Sigmoid colon (tissue), 7 donors: ENCODE results near the gene CAPN13. TPM values are rescaled to one million over a fixed set of nuclear protein-coding genes. Genes with fewer than 3 reads are reported as not detected.

Experiments
- DNase-seq: peaks from one replicate; pipeline ENCODE4 v3.0.0-alpha.2; 2019
- H3K27ac ChIP-seq, 4 donors: fragments of 200-600 bp; sonication (generic); one replicate each; pipeline ENCODE4 v1.5.1; 2016 to 2019; ENCODE audit warnings: mild to moderate bottlenecking in 1 of 4
- H3K27me3 ChIP-seq, 3 donors: fragments of 200-600 bp; sonication (generic); one replicate each; pipeline ENCODE4 v1.5.1; 2019; ENCODE audit warnings: mild to moderate bottlenecking in 1 of 3
- H3K36me3 ChIP-seq, 4 donors: fragments of 200-600 bp; sonication (generic); one replicate each; pipeline ENCODE4 v1.5.1; 2016 to 2019
- H3K4me1 ChIP-seq, 4 donors: fragments of 200-600 bp; sonication (generic); one replicate each; pipeline ENCODE4 v1.5.1; 2017 to 2019
- H3K4me3 ChIP-seq, 4 donors: fragments of 200-600 bp; sonication (generic); one replicate each; pipeline ENCODE4 v1.5.1; 2017 to 2019; ENCODE audit warnings: mild to moderate bottlenecking in 2 of 4, moderate library complexity in 1 of 4
- H3K9me3 ChIP-seq, 4 donors: fragments of 200-600 bp in 3 of 4; sonication (generic) in 3 of 4; one replicate each; pipeline versions ENCODE4 v1.5.1 to v1.6.1; 2013 to 2019
- EP300 ChIP-seq, 4 donors: sonication (generic); formaldehyde crosslinking; IDR thresholded peaks; one replicate each; pipeline ENCODE4 v1.6.1; 2017; ENCODE audit warnings: antibody characterized with exemption in 4 of 4
- POLR2A ChIP-seq, 2 donors: fragments of 450-650 bp; IDR thresholded peaks; one replicate each; pipeline ENCODE4 v1.6.1; 2016; ENCODE audit warnings: antibody characterized with exemption in 2 of 2, mild to moderate bottlenecking in 2 of 2, moderate library complexity in 2 of 2
- POLR2AphosphoS5 ChIP-seq, 4 donors: sonication (generic); formaldehyde crosslinking; IDR thresholded peaks; one replicate each; pipeline ENCODE4 v1.6.1; 2017; ENCODE audit warnings: antibody characterized with exemption in 4 of 4
- WGBS, 2 donors: extraction: QIAGEN DNeasy Blood & Tissue Kit; methylation state at CpG; one replicate each; pipeline ENCODE4 v1.1.7; 2013; 5-methylcytosine and 5-hydroxymethylcytosine counted together
- intact Hi-C: fragments of 100-400 bp; cut with DNase I; formaldehyde crosslinking; loops from one replicate; pipeline ENCODE4 v1.15.1; 2023
- polyA plus RNA-seq, 3 donors: library from polyadenylated mRNA; stranded (reverse); fragments of 200-250 nt; gene quantifications; one replicate each; pipeline ENCODE4 v1.2.3, GENCODE V29; 2013
- total RNA-seq, 4 donors: library from RNA; depleted of rRNA; stranded (reverse); fragments of >200 nt; gene quantifications; one replicate each; pipeline ENCODE4 v1.1.0, GENCODE V29; 2016
- TF ChIP-seq, protein P1 (sequence below), 4 experiments: fragments of 450-650 bp in 3 of 4; fragments of 200-600 bp in 1 of 4; IDR thresholded peaks; one replicate each; pipeline ENCODE4 v1.5.1; 2016 to 2019; ENCODE audit warnings: antibody characterized with exemption in 4 of 4, mild to moderate bottlenecking in 3 of 4, moderate library complexity in 2 of 4
- donor health status: healthy with polysubstance abuse.
- donor health status: Bipolar disorder and iron deficiency.
- donor health status: healthy.

CAPN13 gene
- total and polyA plus RNA-seq, 7 donors, result 11.4 to 17.3 (median 12.2) TPM; not detected in 4

DNA sequence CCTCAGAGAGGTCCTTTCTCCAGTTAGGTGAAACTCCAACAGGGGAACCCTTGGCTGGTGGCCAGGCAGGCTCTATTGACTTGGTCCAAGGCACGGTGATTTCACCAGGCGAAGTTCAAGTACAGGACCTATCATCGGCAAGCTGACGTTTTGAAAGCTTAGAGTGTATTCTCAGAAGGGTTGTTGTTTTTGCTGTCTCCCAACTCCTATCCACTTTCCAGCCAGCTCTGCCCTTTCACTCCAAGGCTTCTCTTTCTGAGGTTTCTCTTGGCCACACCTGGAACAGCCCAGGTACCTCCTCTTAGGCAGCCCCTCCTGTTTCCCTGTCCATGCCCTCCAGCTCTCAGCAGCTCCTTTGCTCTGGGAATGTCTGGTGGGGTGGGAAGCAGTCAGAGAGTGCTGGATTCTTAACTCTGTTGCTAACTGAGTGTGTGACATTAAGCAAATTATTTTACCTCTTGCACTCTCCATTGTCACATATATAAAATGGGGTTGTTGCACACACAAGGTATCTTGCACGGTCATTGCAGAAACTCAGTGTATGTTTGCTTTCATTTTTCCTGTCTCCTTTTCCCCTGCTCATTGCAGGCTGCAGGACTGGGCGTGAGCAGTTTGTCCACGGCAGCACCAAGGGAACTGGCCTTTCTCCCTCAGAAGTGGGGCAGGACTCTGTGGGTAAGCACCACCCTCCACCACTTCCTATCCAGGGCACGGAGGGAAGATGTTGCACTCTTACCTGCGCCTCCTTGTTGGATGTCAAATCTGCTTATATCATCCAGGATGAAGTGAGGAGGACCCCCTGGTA is 30.2 kb downstream of the CAPN13 start:
- Histone ChIP-seq H3K4me3 (no peak overlapping the region), H3K4me1 (no peaks in the 10 kb centered on the region), H3K36me3 (no peaks in the 10 kb centered on the region), H3K9me3 (no peaks in the 10 kb centered on the region), H3K27ac (no peak overlapping the region), H3K27me3 (no peaks in the 10 kb centered on the region)
- intact Hi-C loops, result no loop called here
- TF ChIP-seq EP300 (IDR thresholded peaks at IDR 0.05) (no peak), POLR2A (IDR thresholded peaks at IDR 0.05) (no peak), POLR2AphosphoS5 (IDR thresholded peaks at IDR 0.05) (no peak)
- TF ChIP-seq, protein P1, sequence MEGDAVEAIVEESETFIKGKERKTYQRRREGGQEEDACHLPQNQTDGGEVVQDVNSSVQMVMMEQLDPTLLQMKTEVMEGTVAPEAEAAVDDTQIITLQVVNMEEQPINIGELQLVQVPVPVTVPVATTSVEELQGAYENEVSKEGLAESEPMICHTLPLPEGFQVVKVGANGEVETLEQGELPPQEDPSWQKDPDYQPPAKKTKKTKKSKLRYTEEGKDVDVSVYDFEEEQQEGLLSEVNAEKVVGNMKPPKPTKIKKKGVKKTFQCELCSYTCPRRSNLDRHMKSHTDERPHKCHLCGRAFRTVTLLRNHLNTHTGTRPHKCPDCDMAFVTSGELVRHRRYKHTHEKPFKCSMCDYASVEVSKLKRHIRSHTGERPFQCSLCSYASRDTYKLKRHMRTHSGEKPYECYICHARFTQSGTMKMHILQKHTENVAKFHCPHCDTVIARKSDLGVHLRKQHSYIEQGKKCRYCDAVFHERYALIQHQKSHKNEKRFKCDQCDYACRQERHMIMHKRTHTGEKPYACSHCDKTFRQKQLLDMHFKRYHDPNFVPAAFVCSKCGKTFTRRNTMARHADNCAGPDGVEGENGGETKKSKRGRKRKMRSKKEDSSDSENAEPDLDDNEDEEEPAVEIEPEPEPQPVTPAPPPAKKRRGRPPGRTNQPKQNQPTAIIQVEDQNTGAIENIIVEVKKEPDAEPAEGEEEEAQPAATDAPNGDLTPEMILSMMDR (IDR thresholded peaks at IDR 0.05), result no peak
- 15 to 56% methylated on average over 9 of the region's 9 CpGs for WGBS, 2 donors
- no peak for DNase-seq

DNA sequence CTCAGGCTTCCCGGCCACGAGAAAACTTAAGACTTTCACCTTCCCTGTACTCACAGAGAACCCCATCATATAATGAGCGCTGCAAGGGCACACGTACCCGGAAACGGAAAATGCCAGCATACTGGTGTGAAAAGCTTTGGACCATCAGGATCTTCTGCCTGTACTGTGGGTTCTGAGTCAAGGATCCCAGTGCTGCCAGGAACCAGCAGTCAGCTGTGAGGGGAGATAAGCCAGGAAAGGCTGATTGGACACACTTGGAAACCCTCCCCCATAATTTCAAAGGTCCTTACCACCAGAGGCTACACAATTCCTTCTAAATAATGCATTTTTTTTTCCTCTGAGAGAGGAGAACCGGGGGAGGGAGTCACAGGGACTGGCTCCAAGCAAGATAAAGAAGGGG is 31.4 kb downstream of the CAPN13 start:
- TF ChIP-seq POLR2AphosphoS5 (IDR thresholded peaks at IDR 0.05) (no peak), POLR2A (IDR thresholded peaks at IDR 0.05) (no peak), EP300 (IDR thresholded peaks at IDR 0.05) (no peak)
- TF ChIP-seq, protein P1 (IDR thresholded peaks at IDR 0.05), result no peak

DNA sequence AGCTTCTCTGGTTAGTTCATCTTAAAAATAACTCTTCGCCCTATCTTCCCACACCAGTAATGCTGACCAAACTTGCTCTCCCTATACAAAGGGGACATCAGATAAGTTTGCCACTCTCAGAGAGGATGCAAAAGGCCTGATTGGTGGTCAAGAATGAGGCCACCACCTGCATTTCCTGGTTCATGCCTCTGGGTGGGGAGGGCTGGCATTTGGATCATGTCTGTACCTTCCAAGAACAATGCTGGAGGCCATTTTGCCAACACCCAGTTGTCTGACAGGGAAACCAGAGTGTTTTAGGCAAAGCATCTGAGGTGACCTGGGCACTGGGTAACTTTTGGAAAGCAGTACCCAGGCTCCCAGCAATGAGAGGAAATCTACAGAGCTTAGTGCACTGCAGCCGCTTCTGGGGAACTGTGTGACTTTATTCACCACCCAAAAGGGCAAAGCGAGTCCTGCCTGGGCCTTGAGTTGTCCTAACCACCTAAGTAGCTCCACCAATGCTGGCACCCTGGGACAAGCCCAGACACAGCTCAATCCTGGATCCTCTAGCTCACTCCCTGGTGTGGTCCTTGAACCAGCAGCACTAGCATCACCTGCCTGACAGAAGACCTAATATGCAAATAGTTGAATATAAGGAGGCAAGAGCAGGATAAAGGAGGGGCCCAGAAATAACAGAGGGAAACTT is 35.1 kb downstream of the CAPN13 start:
- no peak for TF ChIP-seq POLR2AphosphoS5 (IDR thresholded peaks at IDR 0.05)
- no peak for TF ChIP-seq POLR2A (IDR thresholded peaks at IDR 0.05)
- TF ChIP-seq, protein P1 (IDR thresholded peaks at IDR 0.05), result no peak
- TF ChIP-seq EP300 (IDR thresholded peaks at IDR 0.05), result no peak
- DNase-seq, result no peak
- H3K4me1 ChIP-seq, result no peaks in the 10 kb centered on the region
- intact Hi-C loops, result no loop called here
- no peaks in the 10 kb centered on the region for H3K36me3 ChIP-seq
- 95 to 98% methylated on average over 3 of the region's 3 CpGs for WGBS, 2 donors
- H3K4me3 ChIP-seq, result no peak overlapping the region
- H3K27me3 ChIP-seq, result no peaks in the 10 kb centered on the region
- no peaks in the 10 kb centered on the region for H3K9me3 ChIP-seq
- H3K27ac ChIP-seq, result no peak overlapping the region

More for the DNA sequence above, 31.4 kb downstream of the CAPN13 start:
- Histone ChIP-seq H3K4me3 (no peak overlapping the region), H3K27ac (no peak overlapping the region), H3K4me1 (no peaks in the 10 kb centered on the region), H3K27me3 (no peaks in the 10 kb centered on the region), H3K9me3 (no peaks in the 10 kb centered on the region), H3K36me3 (no peaks in the 10 kb centered on the region)
- no peak for DNase-seq
- 53 to 85% methylated on average over 7 of the region's 7 CpGs for WGBS, 2 donors
- intact Hi-C loops, result no loop called here

DNA sequence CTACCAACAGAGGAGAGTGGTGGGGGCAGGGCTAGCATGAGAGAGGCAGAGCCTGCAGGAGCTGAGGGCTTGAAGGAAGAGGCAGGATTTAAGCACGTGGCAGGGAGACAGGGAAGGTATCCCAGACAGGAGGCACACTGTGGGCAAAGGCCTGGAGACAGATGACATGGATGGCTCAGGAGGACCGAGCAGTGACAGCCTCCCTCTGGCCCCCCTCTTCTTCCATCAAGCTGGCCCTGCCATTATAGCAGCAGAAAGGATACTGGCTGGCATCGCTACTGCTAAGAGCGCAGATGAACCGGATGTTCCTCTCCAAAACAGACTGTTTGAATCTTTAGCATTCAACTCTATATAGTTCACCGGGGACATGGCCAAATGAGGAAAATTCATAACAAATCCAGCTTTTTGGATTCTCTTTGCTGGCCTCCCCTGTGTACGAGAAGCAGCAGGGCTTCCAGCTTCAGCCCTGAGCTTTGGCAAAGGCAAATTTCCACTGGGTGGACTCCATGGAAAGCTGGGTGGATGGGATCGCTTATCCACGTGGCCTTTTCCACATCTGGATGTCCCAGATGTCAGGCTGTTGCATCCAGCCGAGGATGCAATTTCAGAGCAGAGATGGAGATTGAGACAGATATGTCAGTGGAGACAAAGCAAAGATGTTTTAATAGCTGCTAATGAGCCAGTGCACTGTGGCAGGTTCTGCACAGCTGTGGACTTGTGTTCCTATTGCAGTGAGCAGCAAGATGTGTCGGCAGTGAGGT is 36.2 kb downstream of the CAPN13 start:
- no peaks in the 10 kb centered on the region for H3K27me3 ChIP-seq
- 84 to 91% methylated on average over 11 of the region's 11 CpGs for WGBS, 2 donors

More for the DNA sequence above, 36.2 kb downstream of the CAPN13 start:
- H3K4me3 ChIP-seq, result no peak overlapping the region
- intact Hi-C loops, result no loop called here
- no peaks in the 10 kb centered on the region for H3K9me3 ChIP-seq
- no peak for DNase-seq
- no peaks in the 10 kb centered on the region for H3K4me1 ChIP-seq
- H3K36me3 ChIP-seq, result no peaks in the 10 kb centered on the region
- TF ChIP-seq, protein P1 (IDR thresholded peaks at IDR 0.05), result no peak
- TF ChIP-seq POLR2A (IDR thresholded peaks at IDR 0.05), result no peak
- TF ChIP-seq EP300 (IDR thresholded peaks at IDR 0.05), result no peak
- no peak for TF ChIP-seq POLR2AphosphoS5 (IDR thresholded peaks at IDR 0.05)
- H3K27ac ChIP-seq, result no peak overlapping the region
